Uterus (tissue), 2 donors: ENCODE results near the gene C8G.

Experiments used
- CTCF ChIP-seq, 4 experiments: fragments of 200-600 bp in 2 of 4; fragments of 450-650 bp in 2 of 4; sonication (generic) in 2 of 4; IDR thresholded peaks; one replicate each; pipeline ENCODE4 v1.5.1; 2016 to 2019; ENCODE audit warnings: antibody characterized with exemption in 4 of 4, mild to moderate bottlenecking in 2 of 4, moderate library complexity in 1 of 4
- POLR2A ChIP-seq, 2 donors: fragments of 450-650 bp; IDR thresholded peaks; one replicate each; pipeline ENCODE4 v1.6.1; 2016; ENCODE audit warnings: antibody characterized with exemption in 2 of 2, mild to moderate bottlenecking in 1 of 2, moderate library complexity in 1 of 2

GRCh38 chr9:136934277-136934676 is 10.8 kb upstream of the C8G start:
- no peak for TF ChIP-seq CTCF (IDR thresholded peaks at IDR 0.05)
- TF ChIP-seq POLR2A (IDR thresholded peaks at IDR 0.05), result no peak
